Muscle layer of duodenum (tissue), 2 donors: Measurements from ENCODE around the gene PAFAH1B1.
A peak's percentile ranks its signal among the peaks of the same experiment; 100 is the strongest.

Experiments
- H3K27ac ChIP-seq: one replicate; pipeline ENCODE4 v1.7.0; 2013; ENCODE audit warnings: mild to moderate bottlenecking, low read length
- H3K27me3 ChIP-seq: one replicate; pipeline ENCODE4 v1.7.0; 2013; ENCODE audit warnings: low read depth, mild to moderate bottlenecking, control low read depth, low read length
- H3K36me3 ChIP-seq, 2 donors: one replicate each; pipeline ENCODE4 v1.7.0; 2013; ENCODE audit warnings: low read length in 2 of 2, control low read depth in 1 of 2, mild to moderate bottlenecking in 1 of 2; ENCODE audit not compliant: insufficient read depth in 2 of 2, control insufficient read depth in 1 of 2
- H3K4me1 ChIP-seq, 2 donors: one replicate each; pipeline ENCODE4 v1.7.0; 2013; ENCODE audit warnings: low read length in 2 of 2, mild to moderate bottlenecking in 2 of 2, control low read depth in 1 of 2, moderate library complexity in 1 of 2; ENCODE audit not compliant: insufficient read depth in 2 of 2, control insufficient read depth in 1 of 2
- H3K4me3 ChIP-seq, 2 donors: one replicate each; pipeline ENCODE4 v1.7.0; 2013; ENCODE audit warnings: low read length in 2 of 2, low read depth in 1 of 2, mild to moderate bottlenecking in 1 of 2
- H3K9me3 ChIP-seq, 2 donors: one replicate each; pipeline ENCODE4 v1.7.0; 2013; ENCODE audit warnings: low read length in 2 of 2, control low read depth in 1 of 2, mild to moderate bottlenecking in 1 of 2; ENCODE audit not compliant: control insufficient read depth in 1 of 2
- donor health status: healthy.

PAFAH1B1 gene

GRCh38 chr17:2716649-2717048 is 123.2 kb downstream of the PAFAH1B1 start:
- no peak overlapping the region for H3K4me3 ChIP-seq
- H3K36me3 ChIP-seq, result no peaks in the 10 kb centered on the region
- peaks cover 3 to 5% of the 10 kb centered on the region in 2 donors for H3K4me1 ChIP-seq
- no peak overlapping the region for H3K27ac ChIP-seq
- H3K9me3 ChIP-seq, result no peaks in the 10 kb centered on the region
- H3K27me3 ChIP-seq, result no peaks in the 10 kb centered on the region

- Histone ChIP-seq H3K4me1 (no peaks in the 10 kb centered on the region), H3K9me3 (no peaks in the 10 kb centered on the region), H3K27ac (no peak overlapping the region), H3K4me3 (no peak overlapping the region), H3K36me3 (no peaks in the 10 kb centered on the region), H3K27me3 (no peaks in the 10 kb centered on the region)
These were observed 124.9 kb downstream of the PAFAH1B1 start for GRCh38 chr17:2718150-2718938.

GRCh38 chr17:2719861-2720260 is 126.4 kb downstream of the PAFAH1B1 start:
- no peaks in the 10 kb centered on the region for H3K9me3 ChIP-seq
- no peaks in the 10 kb centered on the region for H3K27me3 ChIP-seq
- peaks cover 0 to 3% of the 10 kb centered on the region in 2 donors for H3K4me1 ChIP-seq
- no peaks in the 10 kb centered on the region for H3K36me3 ChIP-seq
- no peak overlapping the region for H3K27ac ChIP-seq
- H3K4me3 ChIP-seq, result no peak overlapping the region

- no peak overlapping the region for H3K4me3 ChIP-seq
- H3K27me3 ChIP-seq, result peaks cover 6% of the 10 kb centered on the region
- H3K4me1 ChIP-seq, result peaks cover 0 to 3% of the 10 kb centered on the region in 2 donors
- no peaks in the 10 kb centered on the region for H3K9me3 ChIP-seq
- no peaks in the 10 kb centered on the region for H3K36me3 ChIP-seq
- no peak overlapping the region for H3K27ac ChIP-seq
These were observed 128.1 kb downstream of the PAFAH1B1 start for GRCh38 chr17:2721603-2722002.

GRCh38 chr17:2722611-2723010 is 129.2 kb downstream of the PAFAH1B1 start:
- H3K4me1 ChIP-seq, result peaks cover 0 to 3% of the 10 kb centered on the region in 2 donors
- no peak overlapping the region for H3K4me3 ChIP-seq
- H3K9me3 ChIP-seq, result no peaks in the 10 kb centered on the region
- H3K27ac ChIP-seq, result no peak overlapping the region
- H3K36me3 ChIP-seq, result no peaks in the 10 kb centered on the region
- peaks cover 6% of the 10 kb centered on the region for H3K27me3 ChIP-seq

- peaks cover 0 to 3% of the 10 kb centered on the region in 2 donors for H3K4me1 ChIP-seq
- H3K4me3 ChIP-seq, result peak overlapping the region in 1 of 2 donors; percentile 40
- no peaks in the 10 kb centered on the region for H3K9me3 ChIP-seq
- H3K36me3 ChIP-seq, result no peaks in the 10 kb centered on the region
- H3K27ac ChIP-seq, result no peak overlapping the region
- H3K27me3 ChIP-seq, result peaks cover 6% of the 10 kb centered on the region
These were observed 130.1 kb downstream of the PAFAH1B1 start for GRCh38 chr17:2723505-2723996.

GRCh38 chr17:2723997-2724783 is 130.7 kb downstream of the PAFAH1B1 start:
- no peak overlapping the region for H3K27ac ChIP-seq
- H3K4me3 ChIP-seq, result peak overlapping the region in 1 of 2 donors; percentile 47
- H3K27me3 ChIP-seq, result peaks cover 6% of the 10 kb centered on the region
- H3K36me3 ChIP-seq, result no peaks in the 10 kb centered on the region
- H3K9me3 ChIP-seq, result no peaks in the 10 kb centered on the region
- H3K4me1 ChIP-seq, result peaks cover 0 to 3% of the 10 kb centered on the region in 2 donors

- Histone ChIP-seq H3K27me3 (peaks cover 6% of the 10 kb centered on the region), H3K36me3 (no peaks in the 10 kb centered on the region), H3K9me3 (no peaks in the 10 kb centered on the region), H3K4me1 (peaks cover 0 to 3% of the 10 kb centered on the region in 2 donors), H3K27ac (no peak overlapping the region), H3K4me3 (peak overlapping the region in 1 of 2 donors; percentile 47)
These were observed 131.3 kb downstream of the PAFAH1B1 start for GRCh38 chr17:2724784-2725164.

GRCh38 chr17:2730764-2731353 is 137.4 kb downstream of the PAFAH1B1 start:
- no peaks in the 10 kb centered on the region for H3K9me3 ChIP-seq
- no peaks in the 10 kb centered on the region for H3K27me3 ChIP-seq
- H3K27ac ChIP-seq, result no peak overlapping the region
- no peak overlapping the region for H3K4me3 ChIP-seq
- no peaks in the 10 kb centered on the region for H3K4me1 ChIP-seq
- H3K36me3 ChIP-seq, result no peaks in the 10 kb centered on the region

- Histone ChIP-seq H3K4me1 (no peaks in the 10 kb centered on the region), H3K4me3 (no peak overlapping the region), H3K27ac (no peak overlapping the region), H3K27me3 (no peaks in the 10 kb centered on the region), H3K9me3 (no peaks in the 10 kb centered on the region), H3K36me3 (no peaks in the 10 kb centered on the region)
These were observed 138.4 kb downstream of the PAFAH1B1 start for GRCh38 chr17:2731807-2732206.

- no peaks in the 10 kb centered on the region for H3K27me3 ChIP-seq
- H3K27ac ChIP-seq, result no peak overlapping the region
- H3K36me3 ChIP-seq, result no peaks in the 10 kb centered on the region
- H3K4me3 ChIP-seq, result no peak overlapping the region
- no peaks in the 10 kb centered on the region for H3K4me1 ChIP-seq
- H3K9me3 ChIP-seq, result no peaks in the 10 kb centered on the region
These were observed 141.5 kb downstream of the PAFAH1B1 start for GRCh38 chr17:2734939-2735338.
